Measurements from ENCODE around the gene MAP3K8. TPM values are rescaled to one million over a fixed set of nuclear protein-coding genes. Genes with fewer than 3 reads are reported as not detected.

Gene MAP3K8
- total RNA-seq, 1 experiment from 2014 or later: 10.7 TPM

DNA sequence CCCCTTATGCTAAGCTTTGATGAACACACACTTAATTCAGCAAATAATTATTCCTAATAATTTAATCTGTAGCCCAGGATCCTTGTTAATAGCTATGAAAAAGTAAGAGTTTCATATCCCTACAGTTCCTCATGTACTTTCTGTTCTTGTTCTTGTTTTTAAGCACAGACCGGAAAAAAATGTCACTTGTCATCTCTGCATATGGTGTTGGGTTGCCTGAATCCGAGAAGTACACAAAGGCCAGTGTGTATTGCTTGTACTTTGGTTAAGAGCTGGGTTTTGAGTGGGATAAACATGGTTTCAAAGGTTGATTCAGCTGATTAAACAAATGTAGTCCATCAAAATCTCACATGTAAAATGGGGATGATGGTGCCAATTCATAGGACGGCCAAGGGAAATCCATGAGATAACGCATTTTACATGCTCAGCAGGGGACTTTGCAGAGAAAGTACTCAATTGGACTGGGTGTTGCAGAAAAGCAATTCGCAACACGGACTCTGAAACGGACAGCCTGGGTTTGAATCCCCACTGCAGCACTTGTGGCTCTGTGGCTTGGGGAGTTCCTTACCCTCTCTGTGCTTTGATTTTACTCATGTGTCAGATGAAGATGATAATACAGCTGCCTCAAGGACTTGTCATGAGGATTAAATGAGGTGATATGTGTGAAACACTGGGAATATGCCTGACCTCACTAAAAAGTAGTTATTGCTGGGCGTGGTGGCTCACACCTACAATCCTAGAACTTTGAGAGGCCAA, 71.7 kb downstream of the MAP3K8 start:
- in situ Hi-C loops (cut with HindIII; ENCODE audit: low sequenced_read_pairs): no loop called here

DNA sequence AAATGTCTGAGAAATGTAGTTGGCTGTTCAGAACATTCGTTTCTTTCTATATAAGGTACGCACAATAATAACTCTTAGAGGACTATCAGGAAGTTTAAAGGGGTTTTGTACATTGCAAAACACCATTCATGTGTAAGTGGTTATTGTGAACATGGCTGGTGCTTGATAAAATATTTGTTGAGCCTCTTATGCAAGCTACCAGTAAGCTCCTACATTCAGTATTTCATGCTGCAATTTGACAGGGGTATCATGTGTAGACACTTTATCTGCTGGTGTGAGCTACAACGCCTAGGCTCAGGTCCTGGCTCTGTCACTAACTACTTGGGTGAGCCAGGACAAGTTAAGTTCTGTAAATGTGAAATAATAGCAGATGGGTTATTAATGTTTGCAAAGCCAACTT, 75.5 kb downstream of the MAP3K8 start:
- DNase-seq (ENCODE audit: low spot score): no peak
- in situ Hi-C loops (cut with HindIII; ENCODE audit: low sequenced_read_pairs): no loop called here

More for the DNA sequence above, 71.7 kb downstream of the MAP3K8 start:
- no peak for DNase-seq (ENCODE audit: low spot score)

DNA sequence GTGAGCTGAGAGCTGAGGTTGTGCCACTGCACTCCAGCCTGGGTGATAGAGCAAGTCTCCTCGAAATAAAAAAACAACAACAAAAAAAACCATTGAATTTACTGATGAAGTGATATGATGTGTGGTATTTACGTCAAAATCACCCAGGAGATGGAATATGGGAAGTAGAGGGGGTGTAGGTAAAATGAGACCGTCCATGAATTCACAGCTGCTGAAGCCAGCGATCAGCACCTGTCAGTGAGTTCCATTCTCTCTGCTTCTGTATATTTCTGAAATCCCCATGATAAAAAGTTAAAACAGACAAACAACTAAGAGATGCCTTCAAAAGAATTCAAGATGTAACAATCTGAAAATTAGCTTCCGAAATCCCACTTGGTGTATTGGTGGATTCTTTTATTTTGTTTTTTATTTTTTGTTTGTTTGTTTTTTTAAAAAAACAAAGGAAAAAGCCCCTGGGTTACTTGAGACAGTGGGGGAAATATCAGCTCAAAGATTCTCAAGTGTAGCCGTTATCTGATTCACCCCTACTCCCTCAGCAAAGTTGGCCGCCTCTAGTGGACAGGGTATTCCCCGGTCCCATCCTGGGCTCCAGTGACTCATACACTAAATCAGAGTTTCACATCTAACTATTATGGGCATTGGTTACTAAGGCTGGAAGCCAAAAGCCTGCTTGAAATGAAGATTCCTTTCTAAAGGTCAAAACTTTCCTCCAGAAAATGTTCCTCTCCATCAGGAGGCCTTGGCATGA, 76.4 kb downstream of the MAP3K8 start:
- in situ Hi-C loops (cut with HindIII; ENCODE audit: low sequenced_read_pairs): no loop called here
- DNase-seq (ENCODE audit: low spot score): no peak

DNA sequence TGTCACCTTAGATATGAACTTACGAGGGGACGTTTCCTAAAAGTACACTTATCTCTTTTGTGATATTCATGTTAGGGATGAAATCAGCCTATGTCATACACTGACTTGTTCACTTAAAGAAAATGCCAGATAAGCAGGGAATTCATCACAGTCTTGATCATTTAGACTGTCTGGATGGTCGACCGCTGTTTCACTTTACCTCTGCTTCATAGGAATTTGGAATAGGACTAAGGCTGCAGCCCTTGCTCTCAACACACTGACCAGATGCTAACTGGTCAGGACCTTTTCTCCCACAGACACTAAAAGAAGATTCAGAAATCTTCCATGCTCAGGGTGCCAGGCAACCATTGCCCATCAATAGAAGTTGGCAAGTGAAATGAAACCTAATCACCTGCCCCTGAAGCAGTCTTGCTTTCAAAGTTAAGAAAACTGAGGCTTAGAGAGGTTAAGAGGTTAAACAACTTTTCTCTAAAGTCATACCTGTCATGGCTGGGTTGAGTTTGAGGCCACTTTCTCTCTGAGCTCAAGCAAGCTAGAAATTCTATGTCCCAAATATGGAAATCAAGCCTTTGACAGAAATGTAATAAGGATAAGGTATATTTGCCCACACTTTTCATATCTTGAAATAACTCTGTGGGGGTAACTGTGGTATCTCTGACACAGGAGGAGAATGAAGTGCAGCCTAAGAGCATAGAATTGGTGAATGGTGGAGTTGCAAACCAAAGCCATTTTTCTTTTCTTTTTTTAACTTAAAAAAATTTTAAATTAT, 77.1 kb downstream of the MAP3K8 start:
- DNase-seq (ENCODE audit: low spot score): no peak
- in situ Hi-C loops (cut with HindIII; ENCODE audit: low sequenced_read_pairs): no loop called here

Other genes starting within 250 kb of the MAP3K8 start
- 17.5 and 19.3 TPM in 2 replicates for gene MTPAP, start 84.9 kb upstream of the MAP3K8 start, total RNA-seq (2014; rRNA removed; shearing (Covaris generic))
- gene LYZL2, start 195.6 kb downstream of the MAP3K8 start, total RNA-seq (2014; rRNA removed; shearing (Covaris generic)): not detected in 2 replicates

All from G401 (cell line).